GM12801 (cell line): ENCODE data around the gene DSCAM.

Source experiments
- TF ChIP-seq, protein P1 (sequence below): IDR thresholded peaks from one replicate; pipeline ENCODE4 v1.5.1; 2011; ENCODE audit warnings: control low read depth; ENCODE audit not compliant: insufficient read length; ENCODE audit errors: extremely low read depth

The DSCAM gene

DNA sequence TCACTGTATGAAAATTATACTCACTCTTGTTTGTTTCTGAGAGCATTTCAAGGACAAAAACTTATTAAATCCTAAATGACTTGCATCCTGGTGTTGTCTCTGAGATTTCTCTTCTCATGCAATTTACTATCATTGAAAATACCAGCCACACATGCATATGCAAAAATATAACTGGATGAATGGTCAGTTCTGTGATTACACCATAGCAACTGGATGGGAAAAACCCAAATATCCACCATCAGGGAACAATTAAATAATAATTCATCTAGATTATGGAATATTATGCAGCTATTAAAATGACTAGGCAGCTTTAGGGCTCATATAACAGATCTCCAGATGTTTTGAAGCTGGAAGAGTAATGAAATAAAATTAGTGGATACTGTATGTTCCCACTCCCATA is 11.6 kb upstream of the DSCAM start:
- TF ChIP-seq, protein P1, sequence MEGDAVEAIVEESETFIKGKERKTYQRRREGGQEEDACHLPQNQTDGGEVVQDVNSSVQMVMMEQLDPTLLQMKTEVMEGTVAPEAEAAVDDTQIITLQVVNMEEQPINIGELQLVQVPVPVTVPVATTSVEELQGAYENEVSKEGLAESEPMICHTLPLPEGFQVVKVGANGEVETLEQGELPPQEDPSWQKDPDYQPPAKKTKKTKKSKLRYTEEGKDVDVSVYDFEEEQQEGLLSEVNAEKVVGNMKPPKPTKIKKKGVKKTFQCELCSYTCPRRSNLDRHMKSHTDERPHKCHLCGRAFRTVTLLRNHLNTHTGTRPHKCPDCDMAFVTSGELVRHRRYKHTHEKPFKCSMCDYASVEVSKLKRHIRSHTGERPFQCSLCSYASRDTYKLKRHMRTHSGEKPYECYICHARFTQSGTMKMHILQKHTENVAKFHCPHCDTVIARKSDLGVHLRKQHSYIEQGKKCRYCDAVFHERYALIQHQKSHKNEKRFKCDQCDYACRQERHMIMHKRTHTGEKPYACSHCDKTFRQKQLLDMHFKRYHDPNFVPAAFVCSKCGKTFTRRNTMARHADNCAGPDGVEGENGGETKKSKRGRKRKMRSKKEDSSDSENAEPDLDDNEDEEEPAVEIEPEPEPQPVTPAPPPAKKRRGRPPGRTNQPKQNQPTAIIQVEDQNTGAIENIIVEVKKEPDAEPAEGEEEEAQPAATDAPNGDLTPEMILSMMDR: no peak

DNA sequence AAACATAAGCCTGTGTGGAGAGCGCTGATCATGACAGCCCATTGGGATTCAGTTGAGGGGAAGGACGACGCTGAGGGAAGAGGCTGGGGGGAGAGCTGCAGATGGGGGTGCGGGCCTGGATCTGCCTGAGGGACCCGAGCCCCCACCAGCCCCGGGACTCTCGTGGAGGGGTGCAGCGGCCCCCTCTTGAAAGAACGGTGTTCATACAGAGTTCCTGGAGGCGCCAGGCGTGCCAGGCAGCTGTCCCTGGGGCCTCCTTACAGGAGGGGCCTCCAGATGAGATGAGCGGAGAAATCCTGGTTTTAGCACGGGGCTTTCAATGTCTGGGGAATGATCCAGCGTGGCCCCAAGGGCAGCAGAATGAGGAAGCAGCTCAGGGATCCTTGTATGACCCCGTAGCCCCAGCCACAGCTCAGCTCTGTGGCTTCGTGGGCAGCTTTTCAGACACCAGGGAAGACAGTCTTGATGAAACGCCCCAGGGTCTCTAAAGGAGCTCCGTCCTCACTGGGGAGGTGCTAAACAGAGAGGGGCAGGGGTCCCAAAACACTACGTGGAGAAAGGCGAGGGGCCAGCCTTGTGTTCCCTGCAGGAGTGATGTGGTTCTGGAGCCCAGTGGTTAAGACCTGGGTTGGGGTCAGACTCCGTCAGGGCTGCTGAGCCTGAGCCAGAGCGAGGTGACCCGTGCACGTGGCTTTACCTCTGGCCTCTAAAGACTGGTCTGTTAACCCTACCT is 7.2 kb upstream of the DSCAM start:
- TF ChIP-seq, protein P1: no peak

DNA sequence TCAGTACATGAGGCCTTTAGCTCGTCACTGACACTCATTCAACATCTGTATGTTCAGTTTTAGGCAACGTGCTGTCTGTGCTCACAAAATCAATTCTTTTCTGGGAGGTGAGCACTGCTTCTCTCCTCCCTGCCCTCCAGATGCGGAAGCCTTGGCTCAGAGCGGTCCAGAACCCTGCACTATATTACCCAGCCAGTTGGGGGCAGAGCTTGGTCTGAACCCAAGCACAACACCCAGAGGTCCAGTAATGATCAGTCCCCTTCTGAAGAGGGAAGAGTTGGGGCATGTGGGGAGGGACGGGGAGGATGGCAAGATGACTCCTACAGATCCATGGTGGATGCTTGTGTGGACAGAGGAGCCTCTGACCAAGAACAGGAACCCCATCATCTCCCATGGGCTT is 5.6 kb upstream of the DSCAM start:
- TF ChIP-seq, protein P1: no peak

DNA sequence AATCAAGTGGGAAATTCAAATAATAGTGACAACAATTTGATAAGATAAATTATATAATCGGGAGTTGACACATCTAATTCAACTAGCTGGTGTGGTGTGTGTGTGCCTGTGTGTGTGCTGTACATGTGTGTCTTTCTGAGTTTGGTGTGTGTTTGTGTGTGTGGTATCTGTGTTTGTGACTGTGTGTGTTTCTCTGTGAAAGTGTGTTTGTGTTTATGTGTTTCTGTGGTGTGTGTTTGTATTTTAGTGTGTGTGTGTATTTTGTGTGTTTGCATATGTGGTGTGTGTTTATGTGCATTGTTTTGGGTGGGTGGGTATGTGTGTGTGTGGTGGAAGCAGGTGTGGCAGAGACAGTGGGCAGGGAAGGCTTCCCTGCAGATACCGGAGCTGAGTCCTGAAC is 4.8 kb upstream of the DSCAM start:
- TF ChIP-seq, protein P1: no peak

DNA sequence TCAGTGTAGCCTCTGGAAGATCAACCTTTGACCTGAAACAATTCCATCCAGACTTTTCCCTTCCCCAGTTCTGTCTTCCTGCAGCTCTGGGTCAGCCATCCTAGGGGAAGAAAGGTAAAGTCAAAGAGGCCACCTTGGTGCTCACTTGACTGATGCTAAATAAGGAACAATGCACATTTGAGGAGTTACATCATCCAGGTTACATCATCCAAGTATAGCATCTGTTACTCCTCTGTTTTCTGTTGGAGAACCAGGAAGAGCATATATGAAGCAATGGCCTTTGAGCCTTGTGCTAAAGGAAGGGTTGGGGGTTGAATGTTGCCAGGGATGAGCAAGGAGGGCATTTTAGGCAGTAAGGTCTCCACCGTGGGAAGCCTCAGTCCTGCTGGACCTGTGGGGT is 3.1 kb upstream of the DSCAM start:
- TF ChIP-seq, protein P1: no peak

DNA sequence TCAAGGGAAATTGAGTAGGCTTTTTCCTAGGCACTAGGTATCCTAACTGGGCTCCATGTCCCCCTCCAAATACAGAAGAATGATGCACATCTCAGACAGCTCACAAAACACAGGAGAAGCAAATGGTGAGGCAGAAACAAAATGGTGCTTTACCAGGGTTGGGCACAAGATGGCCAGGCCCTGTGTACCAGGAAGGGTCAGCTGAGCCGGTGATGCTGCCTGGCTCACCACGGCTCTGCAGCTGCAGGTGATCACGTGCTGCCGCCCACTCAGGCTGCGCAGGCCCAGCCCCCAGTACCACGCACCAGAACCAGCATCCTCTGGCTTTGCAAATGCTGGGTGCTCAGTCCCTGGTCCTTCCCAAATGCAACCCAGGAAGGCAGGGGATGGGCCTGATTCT is 993 bp upstream of the DSCAM start:
- TF ChIP-seq, protein P1: no peak

DNA sequence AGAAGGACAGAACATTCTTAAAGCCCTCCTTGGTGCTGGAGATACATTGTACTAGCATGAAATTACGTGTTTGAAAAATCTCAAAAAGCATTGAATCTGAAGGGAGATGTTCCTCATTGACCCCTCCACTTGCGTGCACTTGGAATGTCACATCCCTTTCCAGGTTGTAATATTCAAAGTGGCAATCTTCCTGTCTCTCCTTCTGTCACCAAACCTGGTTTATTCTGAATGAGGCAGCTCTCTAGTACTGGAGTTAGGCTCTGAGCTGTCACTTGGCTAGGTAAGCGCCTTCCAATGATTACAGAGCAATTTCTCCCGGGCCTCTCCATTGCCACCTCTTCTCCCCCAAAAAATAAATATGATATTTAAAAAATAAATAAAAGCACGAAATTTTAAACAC is 855 bp downstream of the DSCAM start:
- TF ChIP-seq, protein P1: no peak

DNA sequence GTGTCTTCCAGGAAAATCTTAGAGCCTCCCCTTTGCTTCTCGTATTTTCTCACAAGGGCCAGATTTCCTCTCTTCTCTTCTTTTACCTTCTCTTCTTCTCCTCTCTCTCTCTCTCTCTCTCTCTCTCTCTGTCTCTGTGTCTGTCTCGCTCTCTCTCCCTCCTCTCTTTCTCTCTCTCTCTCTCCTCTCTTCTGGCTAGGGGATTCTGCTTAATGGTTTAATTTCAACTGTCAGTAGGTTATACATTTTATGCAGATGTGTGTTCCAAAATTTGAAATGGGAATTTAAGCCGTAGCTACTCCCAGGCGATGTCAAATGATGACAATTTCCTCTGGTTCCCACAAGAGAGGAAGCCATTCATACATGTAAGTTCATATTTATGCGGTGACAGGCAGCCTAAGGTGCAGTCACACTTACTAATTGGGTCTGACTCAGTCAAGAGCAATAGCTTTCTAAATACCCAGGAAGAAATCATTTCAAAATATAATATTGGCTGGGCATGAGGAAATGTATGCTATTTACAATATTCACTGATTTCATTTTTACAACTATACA is 1.4 kb downstream of the DSCAM start:
- TF ChIP-seq, protein P1: no peak
